ENCODE data around the gene KRT7.

DNA sequence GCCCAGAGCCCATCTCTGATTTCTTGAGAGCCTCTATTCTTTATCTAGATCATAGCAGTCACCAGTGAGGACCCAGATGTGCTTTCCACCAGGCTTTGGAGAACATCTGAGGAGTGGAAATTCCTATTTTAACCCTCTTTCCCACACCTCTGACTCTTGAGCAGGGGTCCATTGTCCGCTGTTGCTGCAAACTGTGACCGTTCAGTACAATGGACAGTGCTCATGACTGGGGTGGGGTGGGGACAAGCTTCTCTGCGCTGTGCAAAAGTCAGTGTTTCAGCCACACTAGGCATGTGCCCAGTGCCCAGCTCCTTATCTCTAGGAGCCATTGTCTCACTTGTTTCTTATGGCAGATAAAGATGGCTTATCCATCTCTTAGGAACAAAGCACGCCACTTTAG is 16.9 kb upstream of the KRT7 start:
- TF ChIP-seq, protein P1, sequence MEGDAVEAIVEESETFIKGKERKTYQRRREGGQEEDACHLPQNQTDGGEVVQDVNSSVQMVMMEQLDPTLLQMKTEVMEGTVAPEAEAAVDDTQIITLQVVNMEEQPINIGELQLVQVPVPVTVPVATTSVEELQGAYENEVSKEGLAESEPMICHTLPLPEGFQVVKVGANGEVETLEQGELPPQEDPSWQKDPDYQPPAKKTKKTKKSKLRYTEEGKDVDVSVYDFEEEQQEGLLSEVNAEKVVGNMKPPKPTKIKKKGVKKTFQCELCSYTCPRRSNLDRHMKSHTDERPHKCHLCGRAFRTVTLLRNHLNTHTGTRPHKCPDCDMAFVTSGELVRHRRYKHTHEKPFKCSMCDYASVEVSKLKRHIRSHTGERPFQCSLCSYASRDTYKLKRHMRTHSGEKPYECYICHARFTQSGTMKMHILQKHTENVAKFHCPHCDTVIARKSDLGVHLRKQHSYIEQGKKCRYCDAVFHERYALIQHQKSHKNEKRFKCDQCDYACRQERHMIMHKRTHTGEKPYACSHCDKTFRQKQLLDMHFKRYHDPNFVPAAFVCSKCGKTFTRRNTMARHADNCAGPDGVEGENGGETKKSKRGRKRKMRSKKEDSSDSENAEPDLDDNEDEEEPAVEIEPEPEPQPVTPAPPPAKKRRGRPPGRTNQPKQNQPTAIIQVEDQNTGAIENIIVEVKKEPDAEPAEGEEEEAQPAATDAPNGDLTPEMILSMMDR (IDR thresholded peaks at IDR 0.05; ENCODE audit: insufficient read depth, low read length, poor library complexity, severe bottlenecking): no peak
- TF ChIP-seq EZH2phosphoT487 (conservative IDR thresholded peaks at IDR 0.05; ENCODE audit: low read length): no peak
